CD4-positive, alpha-beta T cell treated with Interleukin-12 subunit alpha and Interleukin-12 subunit beta, for 1 hour (primary cell): ENCODE results near the gene SCUBE1.
A peak's percentile ranks its signal among the peaks of the same experiment; 100 is the strongest.

Source experiments
- DNase-seq: peaks from one replicate; pipeline ENCODE4 v3.0.0-alpha.2; 2020

SCUBE1 gene

GRCh38 chr22:43188829-43189545, 154.2 kb downstream of the SCUBE1 start:
- no peak for DNase-seq

- DNase-seq, result peak; percentile 97
Observed at GRCh38 chr22:43187171-43188099, 155.7 kb downstream of the SCUBE1 start.

- peak; percentile 69 for DNase-seq
Observed at GRCh38 chr22:43186272-43187170, 156.7 kb downstream of the SCUBE1 start, which contains the start of gene TTLL12. TSS of gene TTLL12 (minus strand) at chr22:43187134. CDS start at chr22:43187069, 65 bp downstream.

GRCh38 chr22:43185860-43186261, 157.3 kb downstream of the SCUBE1 start:
- DNase-seq, result no peak

GRCh38 chr22:43183496-43184277, 159.5 kb downstream of the SCUBE1 start:
- DNase-seq, result no peak

GRCh38 chr22:43182726-43183125, 160.4 kb downstream of the SCUBE1 start:
- DNase-seq, result no peak

GRCh38 chr22:43182118-43182517, 161.1 kb downstream of the SCUBE1 start:
- no peak for DNase-seq

GRCh38 chr22:43181321-43182076, 161.7 kb downstream of the SCUBE1 start:
- no peak for DNase-seq

- no peak for DNase-seq
Observed at GRCh38 chr22:43180670-43181069, 162.5 kb downstream of the SCUBE1 start.

GRCh38 chr22:43179911-43180195, 163.3 kb downstream of the SCUBE1 start:
- DNase-seq, result no peak

- DNase-seq, result no peak
Observed at GRCh38 chr22:43179146-43179910, 163.8 kb downstream of the SCUBE1 start.

GRCh38 chr22:43177479-43177878, 165.7 kb downstream of the SCUBE1 start:
- no peak for DNase-seq

GRCh38 chr22:43176090-43176489, 167.1 kb downstream of the SCUBE1 start:
- no peak for DNase-seq

- DNase-seq, result no peak
Observed at GRCh38 chr22:43174941-43175531, 168.1 kb downstream of the SCUBE1 start.

GRCh38 chr22:43173976-43174720, 169.0 kb downstream of the SCUBE1 start:
- DNase-seq, result no peak

GRCh38 chr22:43173566-43173965, 169.6 kb downstream of the SCUBE1 start:
- no peak for DNase-seq

- no peak for DNase-seq
Observed at GRCh38 chr22:43172191-43172590, 171.0 kb downstream of the SCUBE1 start.

GRCh38 chr22:43171607-43172006, 171.6 kb downstream of the SCUBE1 start:
- DNase-seq, result no peak

GRCh38 chr22:43171019-43171491, 172.1 kb downstream of the SCUBE1 start:
- DNase-seq, result no peak
